ENCODE results near the gene PGAP3.

PGAP3 gene

GRCh38 chr17:39653662-39654331 lies 34.1 kb downstream of the PGAP3 start:
- H3K36me3 ChIP-seq (ENCODE audit: control insufficient read depth, insufficient read depth, low read length), result no peaks in the 10 kb centered on the region
- H3K4me2 ChIP-seq (ENCODE audit: low read length), result no peak overlapping the region
- no peak overlapping the region for H3K9ac ChIP-seq
- peaks cover 10% of the 10 kb centered on the region for H3K79me2 ChIP-seq
- peaks cover 17% of the 10 kb centered on the region for H3K4me1 ChIP-seq
- no peak overlapping the region for H3K4me3 ChIP-seq (ENCODE audit: low read depth, low read length)
- peak; percentile 70 for TF ChIP-seq CTCF (IDR thresholded peaks at IDR 0.05)
- no peak overlapping the region for H2AFZ ChIP-seq
- H3K27me3 ChIP-seq (ENCODE audit: control insufficient read depth, insufficient read depth, low read length), result no peaks in the 10 kb centered on the region
- no peak overlapping the region for H3K27ac ChIP-seq
- no peaks in the 10 kb centered on the region for H3K9me3 ChIP-seq (ENCODE audit: control insufficient read depth, low read length)

GRCh38 chr17:39653316-39653661 lies 34.6 kb downstream of the PGAP3 start:
- Histone ChIP-seq H3K27me3 (ENCODE audit: control insufficient read depth, insufficient read depth, low read length) (no peaks in the 10 kb centered on the region), H2AFZ (no peak overlapping the region), H3K4me2 (ENCODE audit: low read length) (no peak overlapping the region), H3K9ac (no peak overlapping the region), H3K4me1 (peaks cover 17% of the 10 kb centered on the region), H3K4me3 (ENCODE audit: low read depth, low read length) (no peak overlapping the region), H3K9me3 (ENCODE audit: control insufficient read depth, low read length) (no peaks in the 10 kb centered on the region), H3K27ac (no peak overlapping the region), H3K79me2 (peaks cover 10% of the 10 kb centered on the region), H3K36me3 (ENCODE audit: control insufficient read depth, insufficient read depth, low read length) (no peaks in the 10 kb centered on the region)
- TF ChIP-seq CTCF (IDR thresholded peaks at IDR 0.05), result no peak

GRCh38 chr17:39652587-39653315 lies 35.1 kb downstream of the PGAP3 start:
- TF ChIP-seq CTCF (IDR thresholded peaks at IDR 0.05), result no peak
- no peak overlapping the region for H3K4me2 ChIP-seq (ENCODE audit: low read length)
- no peaks in the 10 kb centered on the region for H3K27me3 ChIP-seq (ENCODE audit: control insufficient read depth, insufficient read depth, low read length)
- H3K9ac ChIP-seq, result no peak overlapping the region
- no peaks in the 10 kb centered on the region for H3K36me3 ChIP-seq (ENCODE audit: control insufficient read depth, insufficient read depth, low read length)
- no peak overlapping the region for H2AFZ ChIP-seq
- H3K4me1 ChIP-seq, result peaks cover 17% of the 10 kb centered on the region
- no peaks in the 10 kb centered on the region for H3K9me3 ChIP-seq (ENCODE audit: control insufficient read depth, low read length)
- H3K4me3 ChIP-seq (ENCODE audit: low read depth, low read length), result no peak overlapping the region
- H3K79me2 ChIP-seq, result peaks cover 10% of the 10 kb centered on the region
- H3K27ac ChIP-seq, result peak overlapping the region; percentile 34

- H3K4me3 ChIP-seq (ENCODE audit: low read depth, low read length), result no peak overlapping the region
- H3K9ac ChIP-seq, result no peak overlapping the region
- H3K4me1 ChIP-seq, result peaks cover 17% of the 10 kb centered on the region
- no peaks in the 10 kb centered on the region for H3K36me3 ChIP-seq (ENCODE audit: control insufficient read depth, insufficient read depth, low read length)
- no peaks in the 10 kb centered on the region for H3K9me3 ChIP-seq (ENCODE audit: control insufficient read depth, low read length)
- no peak overlapping the region for H3K4me2 ChIP-seq (ENCODE audit: low read length)
- H3K79me2 ChIP-seq, result peaks cover 13% of the 10 kb centered on the region
- TF ChIP-seq CTCF (IDR thresholded peaks at IDR 0.05), result no peak
- peak overlapping the region; percentile 34 for H3K27ac ChIP-seq
- no peak overlapping the region for H2AFZ ChIP-seq
- H3K27me3 ChIP-seq (ENCODE audit: control insufficient read depth, insufficient read depth, low read length), result no peaks in the 10 kb centered on the region
Observed at GRCh38 chr17:39651923-39652586, 35.8 kb downstream of the PGAP3 start.

Data from parathyroid adenoma (tissue), 2 donors.